ENCODE measurements around the gene AGPAT3.
A peak's percentile ranks its signal among the peaks of the same experiment; 100 is the strongest.

The AGPAT3 gene

DNA sequence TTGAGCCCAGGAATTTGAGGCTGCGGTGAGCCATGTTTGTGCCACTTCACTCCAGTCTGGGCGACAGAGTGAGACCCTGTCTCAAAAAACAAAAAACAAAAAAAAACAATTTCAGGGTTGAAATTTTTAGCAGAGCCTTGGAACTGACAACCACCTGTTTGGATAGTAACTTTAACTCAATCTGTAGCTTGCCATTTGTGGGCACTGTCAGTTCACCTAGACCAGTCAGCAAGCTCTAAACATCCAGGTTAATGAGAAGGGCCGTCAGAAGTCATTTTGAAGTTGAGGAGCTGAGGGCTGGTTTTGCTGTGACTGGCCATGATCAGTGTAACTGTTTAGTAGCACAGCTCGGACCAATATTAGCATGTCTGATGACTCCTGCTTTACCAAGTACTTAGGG, 155.5 kb downstream of the AGPAT3 start:
- Histone ChIP-seq H3K36me3 (ENCODE audit: control insufficient read depth in 2 of 2, insufficient read depth in 1 of 2, low read length in 2 of 2) (no peaks in the 10 kb centered on the region), H3K9me3 (ENCODE audit: control insufficient read depth, insufficient read depth, low read depth, low read length) (no peaks in the 10 kb centered on the region), H3K27ac (ENCODE audit: extremely low read depth, low read depth, low read length) (peak overlapping the region; percentile 35; the same call in 1 of the 2 replicates), H3K4me1 (ENCODE audit: control insufficient read depth, insufficient read depth, low read length) (peaks cover 42% of the 10 kb centered on the region), H3K4me3 (ENCODE audit: low read depth, low read length) (no peak overlapping the region)
- TF ChIP-seq SCRT2 (tag by site-specific recombination; IDR thresholded peaks at IDR 0.05): peak; percentile 82
- TF ChIP-seq, protein P1, sequence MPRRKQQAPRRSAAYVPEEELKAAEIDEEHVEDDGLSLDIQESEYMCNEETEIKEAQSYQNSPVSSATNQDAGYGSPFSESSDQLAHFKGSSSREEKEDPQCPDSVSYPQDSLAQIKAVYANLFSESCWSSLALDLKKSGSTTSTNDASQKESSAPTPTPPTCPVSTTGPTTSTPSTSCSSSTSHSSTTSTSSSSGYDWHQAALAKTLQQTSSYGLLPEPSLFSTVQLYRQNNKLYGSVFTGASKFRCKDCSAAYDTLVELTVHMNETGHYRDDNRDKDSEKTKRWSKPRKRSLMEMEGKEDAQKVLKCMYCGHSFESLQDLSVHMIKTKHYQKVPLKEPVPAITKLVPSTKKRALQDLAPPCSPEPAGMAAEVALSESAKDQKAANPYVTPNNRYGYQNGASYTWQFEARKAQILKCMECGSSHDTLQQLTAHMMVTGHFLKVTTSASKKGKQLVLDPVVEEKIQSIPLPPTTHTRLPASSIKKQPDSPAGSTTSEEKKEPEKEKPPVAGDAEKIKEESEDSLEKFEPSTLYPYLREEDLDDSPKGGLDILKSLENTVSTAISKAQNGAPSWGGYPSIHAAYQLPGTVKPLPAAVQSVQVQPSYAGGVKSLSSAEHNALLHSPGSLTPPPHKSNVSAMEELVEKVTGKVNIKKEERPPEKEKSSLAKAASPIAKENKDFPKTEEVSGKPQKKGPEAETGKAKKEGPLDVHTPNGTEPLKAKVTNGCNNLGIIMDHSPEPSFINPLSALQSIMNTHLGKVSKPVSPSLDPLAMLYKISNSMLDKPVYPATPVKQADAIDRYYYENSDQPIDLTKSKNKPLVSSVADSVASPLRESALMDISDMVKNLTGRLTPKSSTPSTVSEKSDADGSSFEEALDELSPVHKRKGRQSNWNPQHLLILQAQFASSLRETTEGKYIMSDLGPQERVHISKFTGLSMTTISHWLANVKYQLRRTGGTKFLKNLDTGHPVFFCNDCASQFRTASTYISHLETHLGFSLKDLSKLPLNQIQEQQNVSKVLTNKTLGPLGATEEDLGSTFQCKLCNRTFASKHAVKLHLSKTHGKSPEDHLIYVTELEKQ (tag by site-specific recombination; IDR thresholded peaks at IDR 0.05; ENCODE audit: borderline replicate concordance): no peak
- no peak for TF ChIP-seq ZNF549 (tag by site-specific recombination; IDR thresholded peaks at IDR 0.05)
- TF ChIP-seq ZBTB7A (tag by site-specific recombination; IDR thresholded peaks at IDR 0.05; ENCODE audit: low read depth): no peak
- TF ChIP-seq, protein P2, sequence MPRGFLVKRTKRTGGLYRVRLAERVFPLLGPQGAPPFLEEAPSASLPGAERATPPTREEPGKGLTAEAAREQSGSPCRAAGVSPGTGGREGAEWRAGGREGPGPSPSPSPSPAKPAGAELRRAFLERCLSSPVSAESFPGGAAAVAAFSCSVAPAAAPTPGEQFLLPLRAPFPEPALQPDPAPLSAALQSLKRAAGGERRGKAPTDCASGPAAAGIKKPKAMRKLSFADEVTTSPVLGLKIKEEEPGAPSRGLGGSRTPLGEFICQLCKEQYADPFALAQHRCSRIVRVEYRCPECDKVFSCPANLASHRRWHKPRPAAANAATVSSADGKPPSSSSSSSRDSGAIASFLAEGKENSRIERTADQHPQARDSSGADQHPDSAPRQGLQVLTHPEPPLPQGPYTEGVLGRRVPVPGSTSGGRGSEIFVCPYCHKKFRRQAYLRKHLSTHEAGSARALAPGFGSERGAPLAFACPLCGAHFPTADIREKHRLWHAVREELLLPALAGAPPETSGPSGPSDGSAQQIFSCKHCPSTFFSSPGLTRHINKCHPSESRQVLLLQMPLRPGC (tag by site-specific recombination; IDR thresholded peaks at IDR 0.05): no peak
- ChIA-PET POLR2A (interaction anchor here (0.8 kb wide), 1 partner anchor 9 kb away, joined by 3 read pairs; no protein-coding TSS in a partner anchor), CTCF (interaction anchor here (0.8 to 1.3 kb wide), 2 partner anchors 10 to 409 kb away, joined by 3 read pairs; no protein-coding TSS in a partner anchor)

DNA sequence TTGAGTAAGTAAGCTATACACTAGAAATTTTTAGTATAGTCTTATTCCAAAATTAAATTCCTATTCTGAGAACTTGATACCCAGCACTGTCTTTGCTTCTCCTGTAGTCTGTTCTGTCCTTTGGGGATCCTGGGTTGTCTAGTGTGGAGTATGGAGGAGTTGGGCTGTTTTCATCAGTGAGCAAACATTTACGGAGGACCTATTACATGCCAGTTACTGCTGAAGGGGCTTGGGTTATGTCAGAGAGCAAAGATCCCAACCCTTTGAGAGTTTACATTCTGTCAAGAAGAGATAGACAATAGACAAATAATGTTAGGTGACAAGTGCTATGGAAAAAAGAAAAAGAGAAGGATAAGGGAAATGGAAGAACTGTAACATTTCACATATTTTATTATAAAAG, 156.0 kb downstream of the AGPAT3 start:
- peaks cover 43% of the 10 kb centered on the region for H3K4me1 ChIP-seq (ENCODE audit: control insufficient read depth, insufficient read depth, low read length)
- ChIA-PET CTCF (interaction anchor here (1.3 kb wide), 1 partner anchor 11 kb away, joined by 3 read pairs; no protein-coding TSS in a partner anchor), POLR2A (interaction anchor here (0.8 kb wide), 1 partner anchor 10 kb away, joined by 3 read pairs; no protein-coding TSS in a partner anchor)
- no peaks in the 10 kb centered on the region for H3K9me3 ChIP-seq (ENCODE audit: control insufficient read depth, insufficient read depth, low read depth, low read length)
- H3K36me3 ChIP-seq (ENCODE audit: control insufficient read depth in 2 of 2, insufficient read depth in 1 of 2, low read length in 2 of 2): no peaks in the 10 kb centered on the region
- H3K27ac ChIP-seq (ENCODE audit: extremely low read depth, low read depth, low read length): peak overlapping the region; percentile 35; the same call in 1 of the 2 replicates
- H3K4me3 ChIP-seq (ENCODE audit: low read depth, low read length): no peak overlapping the region
- peak; percentile 42; the same call in 1 of the 2 replicates for TF ChIP-seq MZF1 (tag by site-specific recombination; IDR thresholded peaks at IDR 0.05; ENCODE audit: borderline replicate concordance)
- TF ChIP-seq, protein P3, sequence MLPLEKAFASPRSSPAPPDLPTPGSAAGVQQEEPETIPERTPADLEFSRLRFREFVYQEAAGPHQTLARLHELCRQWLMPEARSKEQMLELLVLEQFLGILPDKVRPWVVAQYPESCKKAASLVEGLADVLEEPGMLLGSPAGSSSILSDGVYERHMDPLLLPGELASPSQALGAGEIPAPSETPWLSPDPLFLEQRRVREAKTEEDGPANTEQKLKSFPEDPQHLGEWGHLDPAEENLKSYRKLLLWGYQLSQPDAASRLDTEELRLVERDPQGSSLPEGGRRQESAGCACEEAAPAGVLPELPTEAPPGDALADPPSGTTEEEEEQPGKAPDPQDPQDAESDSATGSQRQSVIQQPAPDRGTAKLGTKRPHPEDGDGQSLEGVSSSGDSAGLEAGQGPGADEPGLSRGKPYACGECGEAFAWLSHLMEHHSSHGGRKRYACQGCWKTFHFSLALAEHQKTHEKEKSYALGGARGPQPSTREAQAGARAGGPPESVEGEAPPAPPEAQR (tag by site-specific recombination; IDR thresholded peaks at IDR 0.05): no peak
- TF ChIP-seq ZNF214 (tag by site-specific recombination; IDR thresholded peaks at IDR 0.05; ENCODE audit: borderline replicate concordance): no peak
- no peak for TF ChIP-seq ZNF23 (tag by site-specific recombination; IDR thresholded peaks at IDR 0.05; ENCODE audit: borderline replicate concordance)
- TF ChIP-seq KLF10 (tag by site-specific recombination; IDR thresholded peaks at IDR 0.05): no peak
- TF ChIP-seq ZNF132 (tag by site-specific recombination; IDR thresholded peaks at IDR 0.05; ENCODE audit: borderline replicate concordance): no peak
- TF ChIP-seq ZNF555 (tag by site-specific recombination; conservative IDR thresholded peaks at IDR 0.05): no peak
- TF ChIP-seq, protein P4, sequence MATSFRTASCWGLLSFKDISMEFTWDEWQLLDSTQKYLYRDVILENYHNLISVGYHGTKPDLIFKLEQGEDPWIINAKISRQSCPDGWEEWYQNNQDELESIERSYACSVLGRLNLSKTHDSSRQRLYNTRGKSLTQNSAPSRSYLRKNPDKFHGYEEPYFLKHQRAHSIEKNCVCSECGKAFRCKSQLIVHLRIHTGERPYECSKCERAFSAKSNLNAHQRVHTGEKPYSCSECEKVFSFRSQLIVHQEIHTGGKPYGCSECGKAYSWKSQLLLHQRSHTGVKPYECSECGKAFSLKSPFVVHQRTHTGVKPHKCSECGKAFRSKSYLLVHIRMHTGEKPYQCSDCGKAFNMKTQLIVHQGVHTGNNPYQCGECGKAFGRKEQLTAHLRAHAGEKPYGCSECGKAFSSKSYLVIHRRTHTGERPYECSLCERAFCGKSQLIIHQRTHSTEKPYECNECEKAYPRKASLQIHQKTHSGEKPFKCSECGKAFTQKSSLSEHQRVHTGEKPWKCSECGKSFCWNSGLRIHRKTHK (tag by site-specific recombination; IDR thresholded peaks at IDR 0.05): no peak
- no peak for TF ChIP-seq ZXDB (tag by site-specific recombination; IDR thresholded peaks at IDR 0.05)
- TF ChIP-seq ZNF354C (tag by site-specific recombination; IDR thresholded peaks at IDR 0.05; ENCODE audit: borderline replicate concordance, low read depth): 0 out of 2 replicates have a peak, but pooled peaks have one; percentile 3
- TF ChIP-seq, protein P5, sequence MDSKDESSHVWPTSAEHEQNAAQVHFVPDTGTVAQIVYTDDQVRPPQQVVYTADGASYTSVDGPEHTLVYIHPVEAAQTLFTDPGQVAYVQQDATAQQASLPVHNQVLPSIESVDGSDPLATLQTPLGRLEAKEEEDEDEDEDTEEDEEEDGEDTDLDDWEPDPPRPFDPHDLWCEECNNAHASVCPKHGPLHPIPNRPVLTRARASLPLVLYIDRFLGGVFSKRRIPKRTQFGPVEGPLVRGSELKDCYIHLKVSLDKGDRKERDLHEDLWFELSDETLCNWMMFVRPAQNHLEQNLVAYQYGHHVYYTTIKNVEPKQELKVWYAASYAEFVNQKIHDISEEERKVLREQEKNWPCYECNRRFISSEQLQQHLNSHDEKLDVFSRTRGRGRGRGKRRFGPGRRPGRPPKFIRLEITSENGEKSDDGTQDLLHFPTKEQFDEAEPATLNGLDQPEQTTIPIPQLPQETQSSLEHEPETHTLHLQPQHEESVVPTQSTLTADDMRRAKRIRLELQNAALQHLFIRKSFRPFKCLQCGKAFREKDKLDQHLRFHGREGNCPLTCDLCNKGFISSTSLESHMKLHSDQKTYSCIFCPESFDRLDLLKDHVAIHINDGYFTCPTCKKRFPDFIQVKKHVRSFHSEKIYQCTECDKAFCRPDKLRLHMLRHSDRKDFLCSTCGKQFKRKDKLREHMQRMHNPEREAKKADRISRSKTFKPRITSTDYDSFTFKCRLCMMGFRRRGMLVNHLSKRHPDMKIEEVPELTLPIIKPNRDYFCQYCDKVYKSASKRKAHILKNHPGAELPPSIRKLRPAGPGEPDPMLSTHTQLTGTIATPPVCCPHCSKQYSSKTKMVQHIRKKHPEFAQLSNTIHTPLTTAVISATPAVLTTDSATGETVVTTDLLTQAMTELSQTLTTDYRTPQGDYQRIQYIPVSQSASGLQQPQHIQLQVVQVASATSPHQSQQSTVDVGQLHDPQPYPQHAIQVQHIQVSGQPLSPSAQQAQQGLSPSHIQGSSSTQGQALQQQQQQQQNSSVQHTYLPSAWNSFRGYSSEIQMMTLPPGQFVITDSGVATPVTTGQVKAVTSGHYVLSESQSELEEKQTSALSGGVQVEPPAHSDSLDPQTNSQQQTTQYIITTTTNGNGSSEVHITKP (tag by site-specific recombination; IDR thresholded peaks at IDR 0.05): peak; percentile 86
- no peak for TF ChIP-seq ZNF701 (tag by site-specific recombination; IDR thresholded peaks at IDR 0.05)
- TF ChIP-seq OVOL3 (tag by site-specific recombination; IDR thresholded peaks at IDR 0.05): no peak
- no peak for TF ChIP-seq ZNF768 (tag by site-specific recombination; IDR thresholded peaks at IDR 0.05)
- TF ChIP-seq ZNF660 (tag by site-specific recombination; IDR thresholded peaks at IDR 0.05): no peak
- TF ChIP-seq ZBTB17 (tag by site-specific recombination; IDR thresholded peaks at IDR 0.05): peak; percentile 45; the same call in 1 of the 2 replicates
- no peak for TF ChIP-seq ZNF677 (tag by site-specific recombination; IDR thresholded peaks at IDR 0.05)
- no peak for TF ChIP-seq ZNF530 (tag by site-specific recombination; IDR thresholded peaks at IDR 0.05; ENCODE audit: low read depth)
